Colon (tissue), 2 donors: ENCODE results near the gene SIK2.
"Not testable (repeated sequence)": the region's sequence is repeated elsewhere in the genome, so short reads cannot be mapped to it uniquely, and the experiment has no call there.

ENCODE experiments used
- FAIRE-seq: peaks from 2 replicates; lab custom pipeline; 2012; peaks lifted over from hg19 to GRCh38; lab: Jason Lieb, UNC
- donor health status: control.
- donor health status: control.

The SIK2 gene

GRCh38 chr11:111761036-111761435 is 158.8 kb downstream of the SIK2 start:
- no peak for FAIRE-seq

- no peak for FAIRE-seq
Measured at GRCh38 chr11:111762526-111762925, 160.3 kb downstream of the SIK2 start.

GRCh38 chr11:111762981-111763643 is 160.9 kb downstream of the SIK2 start:
- FAIRE-seq = no peak

- no peak for FAIRE-seq
Measured at GRCh38 chr11:111764621-111765020, 162.4 kb downstream of the SIK2 start.

GRCh38 chr11:111765320-111765983 is 163.2 kb downstream of the SIK2 start:
- no peak for FAIRE-seq

- FAIRE-seq = no peak
Measured at GRCh38 chr11:111765984-111766833, 164.0 kb downstream of the SIK2 start, which contains the start of gene PPP2R1B. Gene PPP2R1B (minus strand): TSS chr11:111766389. CDS start chr11:111766361, 28 bp downstream.

- FAIRE-seq = no peak
Measured at GRCh38 chr11:111766834-111767142, 164.5 kb downstream of the SIK2 start.

- no peak for FAIRE-seq
Measured at GRCh38 chr11:111770581-111771134, 168.4 kb downstream of the SIK2 start.

- not testable (repeated sequence) for FAIRE-seq
Measured at GRCh38 chr11:111771205-111771604, 169.0 kb downstream of the SIK2 start.

GRCh38 chr11:111772535-111772934 is 170.3 kb downstream of the SIK2 start:
- FAIRE-seq = no peak

GRCh38 chr11:111774955-111775710 is 172.9 kb downstream of the SIK2 start:
- FAIRE-seq = no peak

GRCh38 chr11:111776398-111777093 is 174.3 kb downstream of the SIK2 start:
- no peak for FAIRE-seq

- FAIRE-seq = no peak
Measured at GRCh38 chr11:111777094-111778046, 175.1 kb downstream of the SIK2 start.

- FAIRE-seq = no peak
Measured at GRCh38 chr11:111778047-111778558, 175.9 kb downstream of the SIK2 start.

GRCh38 chr11:111779118-111779517 is 176.9 kb downstream of the SIK2 start:
- FAIRE-seq = no peak
